Nephron (organoid): Measurements from ENCODE around the gene POC1A.
A peak's percentile ranks its signal among the peaks of the same experiment; 100 is the strongest.

Experiments
- H3K27ac Mint-ChIP-seq, 3 experiments: 2 replicates each; pipeline ENCODE4 v1.8.0; 2020; ENCODE audit warnings: mixed read lengths in 3 of 3, mild to moderate bottlenecking in 2 of 3, moderate library complexity in 1 of 3
- H3K27me3 Mint-ChIP-seq: 2 replicates; pipeline ENCODE4 v1.8.0; 2021; ENCODE audit warnings: low read depth, mild to moderate bottlenecking, moderate library complexity, mixed read lengths
- H3K36me3 Mint-ChIP-seq: 2 replicates; pipeline ENCODE4 v1.8.0; 2020; ENCODE audit warnings: low read depth, mixed read lengths
- H3K4me1 Mint-ChIP-seq: 2 replicates; pipeline ENCODE4 v1.8.0; 2020; ENCODE audit warnings: mixed read lengths
- H3K4me3 Mint-ChIP-seq, 3 experiments: 2 replicates each; pipeline ENCODE4 v1.8.0; 2020; ENCODE audit warnings: mild to moderate bottlenecking in 3 of 3, mixed read lengths in 3 of 3, moderate library complexity in 2 of 3
- H3K9me3 Mint-ChIP-seq: 2 replicates; pipeline ENCODE4 v1.8.0; 2020; ENCODE audit warnings: mixed read lengths
- TF ChIP-seq, protein P1 (sequence below), 3 experiments: fragments of 200-600 bp; sonication (generic); IDR thresholded peaks; one replicate each; pipeline ENCODE4 v1.5.0; 2021; ENCODE audit warnings: antibody characterized with exemption in 3 of 3; ENCODE audit not compliant: unreplicated experiment in 3 of 3

POC1A gene

DNA sequence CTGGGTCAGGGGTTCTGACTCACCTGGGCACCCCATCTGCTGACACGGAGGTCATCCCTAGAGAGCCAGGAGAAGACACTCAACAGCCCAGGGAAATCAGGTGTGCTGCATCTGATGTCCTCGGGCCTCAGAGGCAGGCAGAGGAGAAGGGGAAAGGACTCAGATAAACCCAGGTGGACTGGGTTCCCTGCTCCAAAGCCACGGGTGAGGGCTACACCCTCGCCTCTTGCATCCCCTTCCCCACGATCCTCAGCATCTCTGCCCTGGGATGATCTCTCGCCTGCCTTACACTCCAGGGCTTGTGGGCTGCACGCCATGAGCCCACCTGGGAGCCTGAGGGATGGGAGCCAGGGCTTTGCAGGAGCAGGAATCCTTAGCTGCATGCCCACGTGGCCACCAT is 89.7 kb downstream of the POC1A start:
- Mint-ChIP-seq H3K4me1 (peaks cover 56% of the 10 kb centered on the region), H3K36me3 (no peaks in the 10 kb centered on the region), H3K27ac (peak overlapping the region; percentile 78 to 95 (median 94)), H3K27me3 (no peaks in the 10 kb centered on the region), H3K4me3 (no peak overlapping the region), H3K9me3 (no peaks in the 10 kb centered on the region)
- TF ChIP-seq, protein P1, sequence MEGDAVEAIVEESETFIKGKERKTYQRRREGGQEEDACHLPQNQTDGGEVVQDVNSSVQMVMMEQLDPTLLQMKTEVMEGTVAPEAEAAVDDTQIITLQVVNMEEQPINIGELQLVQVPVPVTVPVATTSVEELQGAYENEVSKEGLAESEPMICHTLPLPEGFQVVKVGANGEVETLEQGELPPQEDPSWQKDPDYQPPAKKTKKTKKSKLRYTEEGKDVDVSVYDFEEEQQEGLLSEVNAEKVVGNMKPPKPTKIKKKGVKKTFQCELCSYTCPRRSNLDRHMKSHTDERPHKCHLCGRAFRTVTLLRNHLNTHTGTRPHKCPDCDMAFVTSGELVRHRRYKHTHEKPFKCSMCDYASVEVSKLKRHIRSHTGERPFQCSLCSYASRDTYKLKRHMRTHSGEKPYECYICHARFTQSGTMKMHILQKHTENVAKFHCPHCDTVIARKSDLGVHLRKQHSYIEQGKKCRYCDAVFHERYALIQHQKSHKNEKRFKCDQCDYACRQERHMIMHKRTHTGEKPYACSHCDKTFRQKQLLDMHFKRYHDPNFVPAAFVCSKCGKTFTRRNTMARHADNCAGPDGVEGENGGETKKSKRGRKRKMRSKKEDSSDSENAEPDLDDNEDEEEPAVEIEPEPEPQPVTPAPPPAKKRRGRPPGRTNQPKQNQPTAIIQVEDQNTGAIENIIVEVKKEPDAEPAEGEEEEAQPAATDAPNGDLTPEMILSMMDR (IDR thresholded peaks at IDR 0.05; ENCODE audit: unreplicated experiment in 3 of 3), result no peak

DNA sequence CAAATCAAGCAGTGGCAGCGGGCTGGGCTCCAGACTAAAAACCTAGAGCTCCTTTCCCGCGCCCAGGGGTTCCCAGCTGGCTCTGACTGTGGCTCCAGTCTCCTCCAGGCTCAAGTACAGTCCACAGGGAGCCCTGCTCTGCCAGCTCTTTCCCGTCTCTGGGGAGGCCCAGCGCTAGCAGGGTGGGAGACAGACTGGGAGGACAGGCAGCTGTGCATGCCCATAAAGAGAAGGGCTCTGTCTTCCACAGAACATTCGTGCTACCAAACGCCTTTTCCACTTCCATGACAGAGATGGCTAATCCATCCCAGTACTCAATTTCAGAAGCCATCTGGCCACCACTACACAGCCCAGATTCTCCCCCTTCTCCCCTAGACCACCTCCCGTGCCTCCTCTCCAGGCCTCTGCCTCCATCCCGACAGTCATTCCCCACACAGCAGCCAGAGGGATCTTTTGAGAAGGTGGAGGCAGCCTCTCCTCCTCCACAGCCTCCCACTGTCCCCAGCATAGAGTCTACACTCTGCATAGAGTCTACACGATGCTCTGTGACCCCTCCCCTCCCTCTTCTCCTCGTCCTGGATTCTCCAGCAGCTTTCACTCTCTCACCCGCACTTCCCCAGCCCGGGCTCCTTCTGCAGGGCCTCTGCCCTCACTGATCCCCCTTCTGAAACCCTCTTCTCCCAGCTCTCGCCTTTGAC is 91.0 kb downstream of the POC1A start:
- H3K27me3 Mint-ChIP-seq, result no peaks in the 10 kb centered on the region

GRCh38 chr3:52062505-52062904 is 91.7 kb downstream of the POC1A start:
- no peaks in the 10 kb centered on the region for H3K27me3 Mint-ChIP-seq
- TF ChIP-seq, protein P1 (IDR thresholded peaks at IDR 0.05; ENCODE audit: unreplicated experiment in 3 of 3), result no peak
- H3K36me3 Mint-ChIP-seq, result no peaks in the 10 kb centered on the region
- no peaks in the 10 kb centered on the region for H3K9me3 Mint-ChIP-seq
- H3K4me1 Mint-ChIP-seq, result peaks cover 35% of the 10 kb centered on the region
- peak overlapping the region in 1 of 3 experiments; percentile 95 for H3K27ac Mint-ChIP-seq
- no peak overlapping the region for H3K4me3 Mint-ChIP-seq

More for the DNA sequence above, 91.0 kb downstream of the POC1A start:
- Mint-ChIP-seq H3K4me1 (peaks cover 42% of the 10 kb centered on the region), H3K4me3 (peak overlapping the region in 1 of 3 experiments; percentile 11), H3K27ac (peak overlapping the region; percentile 78 to 95 (median 94)), H3K36me3 (no peaks in the 10 kb centered on the region), H3K9me3 (no peaks in the 10 kb centered on the region)
- TF ChIP-seq, protein P1 (IDR thresholded peaks at IDR 0.05; ENCODE audit: unreplicated experiment in 3 of 3), result no peak

GRCh38 chr3:52061121-52061910 is 92.9 kb downstream of the POC1A start:
- Mint-ChIP-seq H3K27me3 (no peaks in the 10 kb centered on the region), H3K27ac (peak overlapping the region; percentile 15 to 58 (median 50)), H3K4me3 (no peak overlapping the region), H3K9me3 (no peaks in the 10 kb centered on the region), H3K36me3 (no peaks in the 10 kb centered on the region), H3K4me1 (peaks cover 33% of the 10 kb centered on the region)
- TF ChIP-seq, protein P1 (IDR thresholded peaks at IDR 0.05; ENCODE audit: unreplicated experiment in 3 of 3), result no peak

GRCh38 chr3:52059781-52060180 is 94.4 kb downstream of the POC1A start:
- Mint-ChIP-seq H3K27ac (peak overlapping the region; percentile 18 to 58 (median 50)), H3K9me3 (no peaks in the 10 kb centered on the region), H3K4me1 (peaks cover 32% of the 10 kb centered on the region), H3K4me3 (peak overlapping the region in 2 of 3 experiments; percentile 39 to 45), H3K36me3 (no peaks in the 10 kb centered on the region), H3K27me3 (no peaks in the 10 kb centered on the region)
- TF ChIP-seq, protein P1 (IDR thresholded peaks at IDR 0.05; ENCODE audit: unreplicated experiment in 3 of 3), result no peak
